BJ (cell line): ENCODE results near the gene TTLL11. TPM values are rescaled to one million over a fixed set of nuclear protein-coding genes. Genes with fewer than 3 reads are reported as not detected.

Source experiments
- CTCF ChIA-PET: fragments of 350-600 bp; formaldehyde crosslinking; extraction: SDS; loops from one replicate; lab custom pipeline; 2021; ENCODE audit warnings: antibody characterized with exemption, inconsistent platforms; lab: Yijun Ruan, JAX
- POLR2A ChIA-PET: fragments of 300-600 bp; sonication (Branson Sonifier 250); formaldehyde crosslinking; extraction: SDS; loops from one replicate; lab custom pipeline; 2021; ENCODE audit warnings: antibody characterized with exemption; lab: Charles Lee
- DNase-seq: peaks from one replicate; pipeline ENCODE4 v3.0.0-alpha.2; 2011; ENCODE audit warnings: low read depth
- H3K27me3 ChIP-seq: 2 replicates; pipeline ENCODE4 v1.6.0; 2011; ENCODE audit warnings: low read length; ENCODE audit not compliant: control insufficient read depth, insufficient read depth
- H3K36me3 ChIP-seq: 2 replicates; pipeline ENCODE4 v1.5.1; 2011; ENCODE audit warnings: low read length; ENCODE audit not compliant: control insufficient read depth, insufficient read depth
- H3K4me3 ChIP-seq: 2 replicates; pipeline ENCODE4 v1.5.1; 2011; ENCODE audit warnings: low read depth, mild to moderate bottlenecking, control low read depth, low read length
- CTCF ChIP-seq: IDR thresholded peaks from 2 replicates; pipeline ENCODE4 v1.5.1; 2011; ENCODE audit warnings: low read depth, mild to moderate bottlenecking, control low read depth, inconsistent platforms, low read length, moderate library complexity; ENCODE audit not compliant: insufficient read depth
- polyA plus RNA-seq: library from polyadenylated mRNA; depleted of rRNA; stranded (reverse); fragments of >200 nt; gene quantifications from 2 replicates; pipeline ENCODE4 v1.2.3, GENCODE V29; 2011

Gene TTLL11
- polyA plus RNA-seq, 1 experiment = 5.6 TPM

- Histone ChIP-seq H3K27me3 (no peaks in the 10 kb centered on the region), H3K36me3 (0 out of 2 replicates have a peak, but pooled peaks cover 1% of the 10 kb centered on the region), H3K4me3 (no peak overlapping the region)
- no peak for DNase-seq
- no peak for TF ChIP-seq CTCF
- ChIA-PET POLR2A (no interaction called here), CTCF (interaction anchor here (0.6 to 1.7 kb wide), 2 partner anchors 23 to 1046 kb away, joined by 3 read pairs; no protein-coding TSS in a partner anchor)
Measured at GRCh38 chr9:122036408-122036807, 56.7 kb downstream of the TTLL11 start.

- H3K4me3 ChIP-seq = no peak overlapping the region
- ChIA-PET CTCF (interaction anchor here (0.8 to 1.7 kb wide), 2 partner anchors 483 to 488 kb away, joined by 3 to 6 read pairs; no protein-coding TSS in a partner anchor), POLR2A (no interaction called here)
- DNase-seq = no peak
- no peaks in the 10 kb centered on the region for H3K27me3 ChIP-seq
- TF ChIP-seq CTCF = no peak
- 0 out of 2 replicates have a peak, but pooled peaks cover 1% of the 10 kb centered on the region for H3K36me3 ChIP-seq
Measured at GRCh38 chr9:122033775-122034373, 59.2 kb downstream of the TTLL11 start.

GRCh38 chr9:122032346-122032745 lies 60.8 kb downstream of the TTLL11 start:
- DNase-seq = no peak
- no peak for TF ChIP-seq CTCF
- ChIA-PET POLR2A (no interaction called here), CTCF (no interaction called here)
- Histone ChIP-seq H3K36me3 (0 out of 2 replicates have a peak, but pooled peaks cover 1% of the 10 kb centered on the region), H3K4me3 (no peak overlapping the region), H3K27me3 (no peaks in the 10 kb centered on the region)

GRCh38 chr9:122031776-122032175 lies 61.3 kb downstream of the TTLL11 start:
- POLR2A ChIA-PET = no interaction called here
- DNase-seq = no peak
- CTCF ChIA-PET = interaction anchor here (0.5 to 1.2 kb wide), 3 partner anchors 9 to 1913 kb away, joined by 3 to 4 read pairs (median 3); no protein-coding TSS in a partner anchor
- no peak for TF ChIP-seq CTCF
- Histone ChIP-seq H3K27me3 (no peaks in the 10 kb centered on the region), H3K36me3 (0 out of 2 replicates have a peak, but pooled peaks cover 1% of the 10 kb centered on the region), H3K4me3 (no peak overlapping the region)

GRCh38 chr9:122031157-122031556 lies 62.0 kb downstream of the TTLL11 start:
- no peak for TF ChIP-seq CTCF
- Histone ChIP-seq H3K36me3 (0 out of 2 replicates have a peak, but pooled peaks cover 1% of the 10 kb centered on the region), H3K4me3 (no peak overlapping the region), H3K27me3 (no peaks in the 10 kb centered on the region)
- CTCF ChIA-PET = interaction anchor here (0.5 to 1.2 kb wide), 4 partner anchors 8 to 1913 kb away, joined by 3 to 4 read pairs (median 4); no protein-coding TSS in a partner anchor
- POLR2A ChIA-PET = no interaction called here
- DNase-seq = no peak
